OCI-LY7 (cell line): ENCODE data around the gene LMOD3. TPM values are rescaled to one million over a fixed set of nuclear protein-coding genes. Genes with fewer than 3 reads are reported as not detected.

ENCODE experiments used
- BruUV-seq: library from RNA; stranded (reverse); fragments of 400-500 nt; replicated peaks from 2 replicates; lab custom pipeline; 2021; lab: Mats Ljungman, UMichigan
- CTCF ChIA-PET: fragments of 300-600 bp; sonication (Branson Sonifier 250); formaldehyde crosslinking; loops from one replicate; lab custom pipeline; 2022; ENCODE audit warnings: antibody characterized with exemption; ENCODE audit not compliant: unreplicated experiment; lab: Charles Lee
- POLR2A ChIA-PET: fragments of 300-600 bp; sonication (Branson Sonifier 250); formaldehyde crosslinking; loops from one replicate; lab custom pipeline; 2022; ENCODE audit warnings: antibody characterized with exemption; lab: Charles Lee
- DNase-seq: peaks from one replicate; pipeline ENCODE4 v3.0.0-alpha.2; 2015; ENCODE audit warnings: low spot score
- H2AFZ ChIP-seq: fragments of 200-600 bp; sonication (generic), shearing (Covaris generic); 2 replicates; pipeline ENCODE4 v1.6.1; 2014; ENCODE audit warnings: mild to moderate bottlenecking, antibody characterized with exemption, low read length, moderate library complexity
- H3K27ac ChIP-seq: fragments of 200-600 bp; sonication (generic); 2 replicates; pipeline ENCODE4 v1.5.1; 2014; ENCODE audit warnings: mixed run types, low read depth, mild to moderate bottlenecking, moderate library complexity, low read length, inconsistent platforms; ENCODE audit not compliant: poor library complexity, severe bottlenecking
- H3K36me3 ChIP-seq: fragments of 200-600 bp; sonication (generic); 2 replicates; pipeline ENCODE4 v1.6.1; 2014; ENCODE audit warnings: mild to moderate bottlenecking, antibody characterized with exemption, low read length, moderate library complexity, mixed read lengths; ENCODE audit not compliant: insufficient read depth
- H3K4me1 ChIP-seq: fragments of 200-600 bp; sonication (generic); 2 replicates; pipeline ENCODE4 v1.5.1; 2014; ENCODE audit warnings: mild to moderate bottlenecking, low read length; ENCODE audit not compliant: insufficient read depth, poor library complexity, severe bottlenecking
- H3K4me2 ChIP-seq: fragments of 200-600 bp; sonication (generic); 2 replicates; pipeline ENCODE4 v1.6.1; 2014; ENCODE audit warnings: mild to moderate bottlenecking, low read length
- H3K4me3 ChIP-seq: fragments of 200-600 bp; sonication (generic); 2 replicates; pipeline ENCODE4 v1.5.1; 2014; ENCODE audit warnings: mild to moderate bottlenecking, low read depth, low read length; ENCODE audit not compliant: poor library complexity, severe bottlenecking
- H3K79me2 ChIP-seq: fragments of 200-600 bp; sonication (generic); 2 replicates; pipeline ENCODE4 v1.6.1; 2016; ENCODE audit warnings: low read depth, mild to moderate bottlenecking, low read length, moderate library complexity, mixed read lengths; ENCODE audit not compliant: insufficient read depth
- H3K9me2 ChIP-seq: fragments of 200-600 bp; sonication (generic); 2 replicates; pipeline ENCODE4 v1.6.1; 2016; ENCODE audit warnings: mild to moderate bottlenecking, low read length, mixed read lengths; ENCODE audit not compliant: insufficient read depth
- H3K9me3 ChIP-seq: fragments of 200-600 bp; sonication (generic); 2 replicates; pipeline ENCODE4 v1.6.1; 2014; ENCODE audit warnings: mild to moderate bottlenecking, mixed run types, low read length, mixed read lengths
- H4K20me1 ChIP-seq: fragments of 200-600 bp; sonication (generic); 2 replicates; pipeline ENCODE4 v1.6.1; 2014; ENCODE audit warnings: mild to moderate bottlenecking, antibody characterized with exemption, low read length, moderate library complexity, mixed read lengths; ENCODE audit not compliant: insufficient read depth
- CTCF ChIP-seq: fragments of 200-600 bp; sonication (generic); conservative IDR thresholded peaks from 2 replicates; pipeline ENCODE4 v1.5.1; 2014; ENCODE audit warnings: mild to moderate bottlenecking, antibody characterized with exemption, low read length, moderate library complexity, mixed read lengths
- EZH2phosphoT487 ChIP-seq: fragments of 200-600 bp; sonication (generic); IDR thresholded peaks from 2 replicates; pipeline ENCODE4 v1.6.1; 2018; ENCODE audit warnings: low read depth, borderline replicate concordance, mild to moderate bottlenecking, mixed run types, antibody characterized with exemption, low read length, moderate library complexity, mixed read lengths
- intact Hi-C: fragments of 100-400 bp; cut with micrococcal nuclease; formaldehyde crosslinking; loops from one replicate; pipeline ENCODE4 v1.10.0; 2022; ENCODE audit not compliant: unreplicated experiment
- total RNA-seq, 2 experiments: library from RNA; depleted of rRNA in 1 of 2; stranded (reverse); fragments of >200 nt in 1 of 2; shearing (Covaris generic) in 1 of 2; gene quantifications; 2 replicates each; pipeline ENCODE4 v1.2.3, GENCODE V29; 2014 to 2022

LMOD3 gene
- total RNA-seq, 2 experiments from 2014 or later = not detected

GRCh38 chr3:69087030-69087791 lies 35.2 kb downstream of the LMOD3 start:
- POLR2A ChIA-PET = interaction anchor here (0.7 to 0.9 kb wide), 3 partner anchors 8 to 35 kb away, joined by 3 to 4 read pairs (median 3); partner anchors contain the start of gene TMF1
- H3K27ac ChIP-seq = no peak overlapping the region

GRCh38 chr3:69085833-69086722 lies 36.3 kb downstream of the LMOD3 start:
- Histone ChIP-seq H3K4me2 (peak overlapping the region; percentile 85), H2AFZ (no peak overlapping the region; the same call in 1 of the 2 replicates), H3K79me2 (peaks cover 17% of the 10 kb centered on the region; the same call in 1 of the 2 replicates), H3K4me1 (peaks cover 64% of the 10 kb centered on the region), H3K9me2 (no peaks in the 10 kb centered on the region), H3K4me3 (peak overlapping the region; percentile 86), H4K20me1 (no peaks in the 10 kb centered on the region), H3K36me3 (no peaks in the 10 kb centered on the region), H3K27ac (no peak overlapping the region), H3K9me3 (no peaks in the 10 kb centered on the region)
- peak; percentile 26 for DNase-seq
- ChIA-PET POLR2A (interaction anchor here (0.6 to 7.5 kb wide), 6 partner anchors 28 to 1422 kb away, joined by 3 to 49 read pairs (median 3); partner anchors contain the start of gene TMF1), CTCF (interaction anchor here (0.7 to 0.8 kb wide), 2 partner anchors 10 to 34 kb away, joined by 3 to 4 read pairs; no protein-coding TSS in a partner anchor)
- no TSS peak for BruUV-seq
- intact Hi-C loops = loop anchor here (2.0 kb wide), 1 partner anchor 73 kb away; the partner anchor contains the start of gene EOGT
- no peak for TF ChIP-seq EZH2phosphoT487
- no peak for TF ChIP-seq CTCF

More at GRCh38 chr3:69087030-69087791, 35.2 kb downstream of the LMOD3 start:
- TF ChIP-seq CTCF = no peak
- TF ChIP-seq EZH2phosphoT487 = no peak
- intact Hi-C loops = no loop called here
- Histone ChIP-seq H3K4me3 (no peak overlapping the region), H3K36me3 (no peaks in the 10 kb centered on the region), H3K79me2 (peaks cover 21% of the 10 kb centered on the region; the same call in 1 of the 2 replicates), H2AFZ (no peak overlapping the region), H3K9me2 (no peaks in the 10 kb centered on the region), H4K20me1 (no peaks in the 10 kb centered on the region), H3K9me3 (no peaks in the 10 kb centered on the region), H3K4me2 (peak overlapping the region; percentile 33; the same call in 1 of the 2 replicates), H3K4me1 (peaks cover 64% of the 10 kb centered on the region)
- CTCF ChIA-PET = interaction anchor here (0.8 kb wide), 1 partner anchor 9 kb away, joined by 3 read pairs; no protein-coding TSS in a partner anchor
- no peak for DNase-seq
- TSS peak; percentile 25 for BruUV-seq
